HG02852 (cell line): ENCODE measurements around the gene HHAT.
"Not testable (repeated sequence)": the region's sequence is repeated elsewhere in the genome, so short reads cannot be mapped to it uniquely, and the experiment has no call there.

Experiments
- ATAC-seq: cut with Tn5 transposase; IDR thresholded peaks from one replicate; pipeline ENCODE4 v1.9.1; 2021; ENCODE audit warnings: mild to moderate bottlenecking, moderate library complexity; ENCODE audit not compliant: unreplicated experiment

Gene HHAT

DNA sequence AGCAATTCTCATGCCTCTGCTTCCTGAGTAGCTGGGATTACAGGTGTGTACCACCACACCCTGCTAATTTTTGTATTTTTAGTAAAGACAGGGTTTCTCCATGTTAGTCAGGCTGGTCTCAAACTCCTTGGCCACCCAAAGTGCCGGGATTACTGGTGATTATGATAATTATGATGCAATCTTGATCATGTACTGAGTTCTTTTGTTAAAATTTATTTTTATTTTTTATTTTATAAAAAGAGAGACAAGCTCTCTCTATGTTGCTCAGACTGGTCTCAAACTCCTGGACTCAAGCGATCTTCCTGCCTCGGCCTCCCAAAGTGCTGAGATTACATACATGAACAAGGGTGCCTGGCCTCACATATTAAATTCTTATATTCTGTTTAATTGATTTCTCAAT, 25.6 kb downstream of the HHAT start:
- not testable (repeated sequence) for ATAC-seq

DNA sequence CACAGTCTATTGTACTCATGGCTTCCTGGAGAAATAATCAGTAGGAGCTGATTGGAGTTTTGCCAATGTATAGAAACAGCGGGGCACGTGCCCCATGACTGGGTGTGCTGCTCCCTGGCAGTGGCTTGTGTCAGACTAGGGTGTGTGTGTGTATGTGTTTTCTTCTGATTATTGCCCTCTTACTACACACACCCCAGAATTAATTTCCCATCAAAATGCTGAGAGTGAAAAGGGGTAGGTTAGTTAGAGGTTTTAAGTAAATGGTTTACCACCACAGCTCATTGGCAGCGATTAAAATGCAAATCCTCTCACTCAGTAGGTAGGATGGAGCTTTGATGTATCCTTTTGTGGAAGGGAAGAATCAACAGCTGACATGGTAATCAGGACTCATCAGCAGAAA, 29.9 kb downstream of the HHAT start:
- no peak for ATAC-seq

DNA sequence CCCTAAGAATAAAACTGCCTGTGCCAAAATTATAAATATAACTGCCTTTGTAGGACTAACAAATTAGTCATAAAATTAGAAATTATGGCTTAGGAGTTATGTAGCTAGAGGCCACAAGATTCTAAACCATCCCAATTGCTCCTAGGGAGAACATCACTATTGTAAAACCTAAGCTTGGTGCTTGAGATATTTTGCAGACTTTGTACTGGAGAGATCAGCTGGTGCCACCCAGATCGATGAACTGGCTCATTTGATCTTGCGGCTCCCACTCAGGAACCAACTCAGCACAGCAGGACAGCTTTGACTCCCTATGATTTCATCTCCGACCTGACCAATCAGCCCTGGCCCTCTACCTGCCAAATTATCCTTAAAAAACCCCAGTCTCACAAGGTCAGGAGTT, 30.6 kb downstream of the HHAT start:
- no peak for ATAC-seq

DNA sequence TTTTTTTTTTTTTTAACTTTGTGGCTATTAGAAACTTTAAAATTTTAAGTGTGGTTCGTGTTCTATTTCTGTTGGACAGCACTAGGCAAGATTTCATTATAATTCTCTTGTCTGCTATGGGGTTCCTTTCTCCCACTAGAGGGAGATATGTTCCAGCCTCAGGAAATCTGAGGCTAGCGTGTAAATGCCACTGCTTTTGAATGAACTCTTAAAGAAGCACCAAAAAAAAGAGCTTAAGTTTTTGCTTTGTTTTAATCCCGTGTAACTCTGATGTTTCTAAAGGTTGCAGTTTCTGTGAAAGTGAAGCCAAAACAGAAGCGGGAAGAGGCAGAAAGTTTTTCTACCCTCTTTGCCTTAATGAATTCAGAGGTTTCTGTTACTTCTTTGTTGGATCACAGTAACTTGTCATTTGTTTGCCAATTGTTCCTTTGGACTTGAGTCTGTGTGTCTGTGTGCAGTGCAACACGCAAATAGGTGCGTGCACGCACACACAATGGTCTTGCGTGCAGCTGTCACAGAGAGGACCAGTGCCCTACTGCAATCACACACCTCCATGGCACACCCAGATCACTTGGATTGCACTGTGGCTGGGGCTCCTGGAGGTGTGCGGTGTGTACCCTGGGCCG, 32.3 kb downstream of the HHAT start:
- ATAC-seq = no peak

DNA sequence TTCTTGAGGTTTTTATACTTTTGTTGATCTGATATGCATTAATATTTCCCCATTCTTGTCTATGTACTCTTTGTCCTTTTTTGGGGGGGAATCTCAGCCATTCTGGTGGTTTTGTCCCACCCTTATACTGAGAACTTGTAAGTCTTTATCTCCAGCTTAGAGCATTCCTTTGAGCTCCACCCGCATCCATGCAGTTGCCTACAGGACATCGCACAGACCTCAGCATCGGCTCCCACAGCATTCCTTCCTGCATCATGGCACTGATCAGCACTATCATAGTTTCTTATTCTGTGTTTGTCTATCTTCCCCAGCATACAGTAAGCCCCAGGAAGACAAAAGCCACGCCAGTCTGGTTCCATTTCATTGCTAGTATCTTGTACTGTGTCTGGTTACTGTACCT, 33.0 kb downstream of the HHAT start:
- ATAC-seq = no peak

DNA sequence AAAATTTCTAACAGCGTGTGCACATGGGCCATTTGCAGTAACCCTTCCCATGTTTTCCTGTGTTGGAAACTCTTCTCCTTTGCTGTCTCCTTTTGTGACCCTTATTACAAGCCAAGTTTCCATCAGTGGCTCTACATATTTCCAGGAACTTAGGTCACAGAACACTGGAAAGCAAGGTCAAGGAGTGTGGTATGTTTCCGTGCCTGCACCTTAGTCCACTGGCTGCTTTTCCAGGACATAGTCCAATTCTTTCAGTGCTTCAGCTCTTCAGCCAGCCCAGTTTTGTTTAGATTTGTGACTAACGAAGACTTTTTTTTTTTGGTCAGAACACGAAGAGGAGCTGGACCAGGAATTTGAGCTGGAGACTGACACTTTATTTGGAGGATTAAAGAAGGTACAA, 33.8 kb downstream of the HHAT start:
- no peak for ATAC-seq

DNA sequence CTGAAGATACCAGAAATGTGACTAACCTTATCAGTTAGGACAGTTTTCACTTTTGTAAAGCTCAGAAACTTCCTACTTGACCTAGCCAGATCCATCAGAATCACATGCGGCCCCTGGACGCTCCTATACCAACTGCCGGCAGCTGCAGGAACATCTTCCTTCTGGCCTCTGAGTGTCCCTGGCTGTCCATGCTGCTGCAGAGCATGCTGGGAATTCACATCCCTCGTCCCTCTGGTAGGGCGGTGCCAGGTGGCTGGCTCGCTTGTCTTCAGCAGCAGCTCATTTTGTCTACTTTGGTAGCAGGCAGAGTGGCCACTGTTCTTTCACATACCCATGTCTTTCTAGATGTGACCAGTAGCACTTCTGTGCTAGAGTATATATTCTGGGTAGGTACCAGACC, 34.4 kb downstream of the HHAT start:
- ATAC-seq = no peak

DNA sequence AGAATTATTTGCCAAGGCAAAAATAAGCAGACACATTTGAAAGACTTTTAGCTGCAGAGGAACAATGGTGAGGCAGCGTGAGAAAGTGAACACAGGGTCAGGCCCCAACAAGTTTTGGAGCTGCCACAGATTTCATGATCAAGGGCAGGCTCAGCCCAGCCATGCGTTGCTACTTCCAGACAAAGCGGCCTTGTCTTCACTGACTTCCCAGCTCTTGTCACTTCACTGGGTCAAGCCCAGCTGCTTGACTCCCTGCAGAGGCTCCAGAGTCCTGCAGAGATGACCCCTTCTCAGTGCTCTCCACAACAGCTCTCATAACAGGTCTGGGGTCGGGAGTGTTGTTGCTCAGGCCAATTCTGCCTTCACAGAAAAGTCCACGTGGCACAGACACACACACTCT, 35.8 kb downstream of the HHAT start:
- ATAC-seq = no peak

DNA sequence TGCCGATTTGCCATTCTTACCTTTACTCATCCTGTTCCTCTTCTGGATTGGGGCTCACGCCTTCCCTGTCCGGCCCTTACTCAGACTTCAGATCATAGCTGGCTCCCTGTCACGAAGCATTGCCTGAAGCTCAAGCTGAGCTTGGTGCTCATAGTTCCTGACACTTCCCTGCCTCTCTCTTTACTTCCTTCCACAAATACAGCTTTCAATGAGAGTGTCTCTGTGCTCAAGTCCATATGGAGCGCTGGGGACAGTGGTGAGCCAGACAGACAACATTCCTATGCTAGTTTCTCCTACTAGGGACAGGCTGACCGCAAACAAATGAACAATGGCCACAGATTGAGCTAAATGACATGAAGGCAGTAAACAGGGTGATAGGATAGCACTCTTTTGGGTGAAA, 38.1 kb downstream of the HHAT start:
- ATAC-seq = no peak

DNA sequence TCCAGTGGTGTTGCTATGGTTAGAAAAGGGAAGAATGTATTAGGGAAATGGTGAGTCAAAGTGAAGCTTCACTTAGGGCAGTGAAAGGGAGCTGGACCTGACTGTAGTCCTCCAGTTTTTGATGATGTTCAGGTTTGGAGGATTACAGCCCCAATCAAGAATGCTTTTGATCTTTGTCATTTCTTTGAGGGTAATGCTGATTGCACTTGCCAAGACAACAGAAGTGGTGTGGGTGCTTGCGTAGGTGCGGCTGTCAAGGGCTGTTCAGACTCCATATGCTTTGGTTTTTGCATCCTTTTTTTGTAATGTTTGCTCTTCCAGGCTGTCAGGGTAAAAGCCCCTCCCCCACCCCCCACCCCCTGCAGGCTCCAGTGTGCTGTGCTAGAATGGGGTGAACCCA, 38.9 kb downstream of the HHAT start:
- no peak for ATAC-seq

DNA sequence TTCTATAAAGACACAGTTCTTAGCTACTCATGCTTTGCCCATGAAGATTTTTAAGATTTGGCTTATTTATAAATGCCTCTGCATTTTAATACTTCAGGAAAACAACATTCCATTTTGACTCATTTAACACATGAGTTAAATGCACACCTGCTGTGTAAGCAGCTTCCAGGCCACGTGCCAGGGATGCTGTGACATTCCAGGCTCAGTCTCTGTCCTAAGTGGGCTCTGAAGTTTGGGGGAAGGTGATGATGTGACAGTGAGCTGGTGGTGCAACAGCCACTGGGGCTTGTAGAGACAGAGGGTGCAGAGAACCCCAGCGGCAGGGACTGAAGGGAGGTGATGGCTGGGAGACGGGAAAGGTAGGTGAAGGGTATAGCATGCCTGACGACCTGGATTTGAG, 40.7 kb downstream of the HHAT start:
- ATAC-seq = no peak

DNA sequence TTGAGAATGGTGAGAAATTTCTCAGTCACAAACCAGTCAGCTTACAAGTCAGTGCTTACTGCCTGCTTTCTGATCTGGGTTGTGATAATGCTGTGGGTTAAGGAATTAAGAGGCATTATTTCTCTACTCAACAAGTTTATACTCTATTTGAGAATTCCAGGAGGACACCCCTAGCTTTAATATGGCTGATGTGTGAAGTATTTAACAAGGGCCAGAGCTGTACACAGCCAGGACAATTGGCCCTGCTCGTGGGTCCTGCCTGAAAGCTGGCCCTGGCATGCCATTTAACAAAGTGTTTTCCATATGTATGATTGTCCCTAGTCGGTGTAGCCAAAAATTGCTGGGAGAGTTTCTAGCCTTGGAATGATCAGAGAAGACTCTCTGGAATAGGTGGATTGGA, 43.2 kb downstream of the HHAT start:
- no peak for ATAC-seq

DNA sequence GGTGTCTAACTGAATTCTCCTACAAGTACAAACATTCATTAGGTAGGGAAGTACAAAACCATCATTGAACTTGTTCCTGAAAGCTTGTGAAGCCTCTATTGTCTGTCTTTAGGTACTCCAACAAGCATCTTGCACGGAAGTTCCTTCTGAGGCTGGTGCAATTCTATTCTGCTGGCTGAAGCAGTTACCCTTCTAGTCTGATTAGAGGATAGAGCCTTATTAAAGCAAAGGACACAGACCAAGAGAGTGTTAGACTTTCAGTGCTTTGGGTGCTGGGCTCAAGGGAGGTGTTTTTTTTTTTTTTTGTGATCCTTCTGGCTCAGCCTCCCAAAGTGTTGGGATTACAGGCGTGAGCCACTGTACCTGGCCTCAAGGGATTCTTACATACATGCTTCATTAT, 43.8 kb downstream of the HHAT start:
- ATAC-seq = no peak

DNA sequence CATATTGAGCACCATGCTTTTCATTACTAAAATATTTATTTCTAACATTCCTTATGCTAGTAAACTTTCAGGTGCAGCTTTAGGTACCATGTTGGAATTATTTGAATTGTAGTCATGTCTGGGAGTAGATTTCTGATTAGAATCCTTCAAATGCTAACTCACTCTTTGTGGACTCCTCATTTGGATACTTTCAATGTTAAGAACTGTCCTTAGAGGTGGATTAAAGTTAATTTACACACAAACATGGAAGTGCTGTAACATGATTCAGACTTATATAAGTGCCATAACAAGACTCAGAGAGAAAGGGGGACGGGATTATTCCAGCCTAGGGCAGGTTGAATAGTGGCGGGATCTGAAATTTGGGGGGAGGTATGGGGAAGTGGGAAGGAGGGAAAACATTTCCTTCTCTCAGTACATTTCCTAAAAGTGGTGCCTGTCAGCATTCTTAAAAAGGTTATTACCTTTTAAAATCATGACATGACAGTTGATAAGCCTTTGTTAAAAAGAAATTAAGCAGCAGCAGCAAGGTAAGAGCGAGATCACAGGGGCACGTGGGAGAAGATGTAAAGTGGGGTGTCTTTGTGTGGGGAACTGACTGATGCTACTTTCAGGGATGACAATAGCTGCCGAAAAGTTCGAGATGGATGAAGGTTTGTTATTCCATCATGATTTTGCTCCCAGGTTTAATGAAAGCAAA, 44.4 kb downstream of the HHAT start:
- no peak for ATAC-seq

DNA sequence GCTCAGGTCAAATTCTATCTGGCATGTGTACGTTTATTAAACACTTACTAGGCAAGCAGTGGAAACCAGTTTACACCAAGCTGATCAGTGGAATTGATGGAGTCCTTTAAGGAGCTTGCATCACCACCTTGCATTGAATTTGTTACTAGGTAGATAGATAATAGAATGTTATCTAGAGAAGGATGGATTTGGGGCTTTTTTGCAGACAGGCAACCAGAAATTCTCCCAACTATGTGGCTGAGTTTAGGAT, 44.9 kb downstream of the HHAT start:
- peak; percentile 18 for ATAC-seq

DNA sequence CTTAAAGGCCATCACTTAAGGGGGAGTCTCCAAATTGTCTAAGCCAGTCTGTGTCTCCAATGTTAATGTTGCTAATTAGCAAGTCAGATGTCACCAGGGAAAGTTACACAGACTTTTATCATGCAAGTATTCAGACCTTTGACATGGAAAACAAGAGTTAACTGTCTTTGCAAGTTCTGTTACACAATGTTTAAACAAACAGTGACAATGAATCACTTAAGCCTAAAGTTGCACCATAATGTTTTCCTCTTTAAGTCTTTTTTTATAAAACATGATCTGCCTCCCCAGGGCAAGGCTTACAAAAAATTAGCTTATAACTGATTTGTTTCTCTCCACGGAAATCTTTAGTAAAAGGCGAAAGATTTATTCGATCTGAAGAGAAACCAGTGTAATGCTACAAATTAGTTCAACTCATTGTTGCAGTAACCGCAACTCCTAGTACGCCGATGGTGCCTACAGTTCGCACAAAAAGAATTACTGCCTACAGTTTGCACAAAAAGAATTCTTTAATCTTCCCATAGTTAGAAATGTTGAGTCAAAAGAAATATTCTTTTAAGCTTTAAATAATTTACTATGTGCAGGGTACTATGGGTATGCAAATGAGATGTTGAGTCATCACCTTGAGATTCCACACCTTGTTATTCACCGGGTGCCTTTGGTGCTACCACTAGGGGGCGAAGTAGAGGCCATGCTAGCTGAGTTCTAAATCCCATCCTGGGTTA, 45.3 kb downstream of the HHAT start:
- peak; percentile 73 for ATAC-seq

DNA sequence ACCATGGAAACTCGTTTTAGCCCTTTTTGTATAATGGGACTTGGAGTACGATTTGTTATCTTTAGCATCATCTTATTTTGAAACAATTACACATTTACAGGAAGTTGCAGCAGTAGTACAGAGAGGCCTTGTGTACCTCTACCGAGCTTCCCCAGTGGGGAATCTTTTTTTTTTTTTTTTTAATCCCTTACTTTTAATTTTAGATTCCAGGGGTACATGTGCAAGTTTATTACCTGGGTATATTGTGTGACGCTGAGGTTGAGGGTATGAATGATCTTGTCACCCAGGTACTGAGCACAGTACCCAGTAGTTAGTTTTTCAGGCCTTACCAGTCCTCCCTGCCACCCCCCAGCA, 45.9 kb downstream of the HHAT start:
- ATAC-seq = no peak

DNA sequence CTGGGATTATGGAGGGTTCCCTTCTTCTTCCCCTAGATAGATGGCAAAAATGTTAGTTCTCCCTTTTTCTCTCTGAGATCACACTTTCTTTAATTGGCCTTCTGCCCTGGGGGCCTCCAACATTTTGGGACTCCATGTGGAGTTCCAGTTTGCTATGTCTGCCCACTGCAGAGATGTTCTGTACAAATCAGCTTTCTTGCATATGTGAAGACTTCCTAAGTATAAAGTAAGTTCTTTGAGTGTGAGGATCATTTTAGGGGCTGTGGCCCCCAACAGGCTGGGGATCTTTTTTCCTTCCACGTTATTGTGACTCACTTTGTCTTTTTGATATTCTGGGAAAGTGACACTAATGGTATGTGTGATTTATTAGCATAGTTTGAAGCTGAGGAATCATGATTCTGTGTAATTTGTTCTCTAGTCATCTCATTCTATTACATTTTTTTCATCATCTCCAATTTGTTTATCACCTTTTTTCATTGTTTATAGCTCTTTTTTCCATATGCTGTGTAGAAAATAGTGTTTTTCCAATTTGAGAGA, 48.2 kb downstream of the HHAT start:
- no peak for ATAC-seq

DNA sequence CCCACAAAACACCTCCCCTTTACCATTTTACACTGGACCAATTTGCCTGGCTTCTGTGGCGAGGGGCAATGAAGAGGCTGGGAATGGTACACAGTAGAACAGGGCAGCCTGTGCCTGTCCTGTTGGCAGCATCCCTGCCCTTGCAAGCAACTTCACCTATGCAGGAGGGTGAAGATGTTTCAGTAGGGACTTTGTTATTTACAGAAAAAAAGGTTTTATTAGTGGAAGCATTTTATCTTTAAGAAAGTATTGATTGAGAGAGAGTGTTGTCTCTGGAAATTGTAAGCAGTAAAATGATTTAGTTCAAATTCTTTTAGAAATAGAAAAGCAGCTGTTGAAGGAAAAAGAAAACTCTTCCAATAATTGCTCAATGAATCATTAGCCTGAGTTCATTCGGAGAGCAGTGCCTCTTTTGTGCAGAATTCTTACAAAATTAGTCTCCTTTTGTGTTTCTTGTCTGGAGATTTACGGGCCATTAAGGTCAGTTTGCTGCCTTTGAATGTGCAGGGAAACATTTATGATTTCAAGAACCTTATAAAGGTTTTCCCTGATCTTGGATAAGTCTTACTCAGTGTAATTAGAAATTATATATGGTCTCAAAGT, 49.1 kb downstream of the HHAT start:
- ATAC-seq = no peak

DNA sequence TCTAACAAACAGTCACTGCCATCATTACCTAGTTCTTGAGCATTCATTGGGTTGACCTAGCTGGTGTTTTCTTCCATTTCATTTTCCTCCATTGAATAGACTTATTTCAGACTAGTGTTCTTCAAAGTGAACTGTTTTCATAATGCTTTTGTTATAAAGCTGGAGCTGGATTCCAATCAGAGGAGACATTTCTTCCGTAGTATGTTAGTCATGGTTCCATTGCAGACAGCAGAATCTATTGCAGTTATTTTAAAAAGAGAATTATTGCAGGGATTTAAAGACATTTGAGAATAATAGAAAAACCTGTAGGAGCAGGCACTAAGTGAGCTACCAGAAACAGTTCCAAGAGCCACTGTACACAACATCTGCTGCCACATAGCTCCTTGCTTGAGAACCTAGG, 50.0 kb downstream of the HHAT start:
- ATAC-seq = no peak

DNA sequence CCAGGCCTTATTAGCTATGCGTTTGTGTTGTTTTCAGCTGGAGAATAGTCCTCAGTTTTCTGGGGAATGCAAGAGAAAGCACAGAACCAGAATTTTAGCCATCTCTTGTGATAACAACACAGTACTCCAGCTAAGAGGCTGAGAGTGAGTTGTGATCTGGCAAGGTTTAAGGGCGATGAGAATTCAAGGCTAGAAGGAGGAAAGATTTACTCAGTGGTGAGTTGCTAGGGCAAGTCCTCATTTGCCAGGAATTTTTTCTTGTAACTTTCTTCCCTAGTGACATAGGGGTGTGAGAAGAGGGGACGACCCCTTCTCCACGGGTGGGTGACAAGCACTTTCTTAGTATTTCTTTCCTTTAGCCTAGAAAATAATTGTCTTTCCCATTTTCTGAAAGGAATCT, 53.2 kb downstream of the HHAT start:
- ATAC-seq = no peak

DNA sequence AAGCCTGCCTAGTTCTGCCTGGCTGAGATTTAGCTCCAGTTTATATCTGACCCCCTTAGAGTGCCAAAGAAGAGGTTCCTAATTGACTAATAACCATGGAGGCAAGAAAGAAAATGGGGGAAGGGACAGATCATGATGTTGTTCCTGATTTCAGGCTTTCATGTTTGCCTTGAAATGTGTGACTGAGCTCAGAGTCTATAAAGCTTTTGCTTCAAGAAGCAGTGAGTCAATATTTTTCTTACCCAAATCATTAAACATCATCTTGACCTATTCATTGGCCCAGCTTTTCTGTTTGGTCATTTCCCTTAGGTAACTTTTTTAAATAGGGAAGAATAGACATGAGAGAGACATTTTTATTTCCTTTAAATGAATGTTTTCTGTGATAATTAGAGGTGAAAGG, 55.9 kb downstream of the HHAT start:
- ATAC-seq = no peak
